Natural killer cell treated with Interleukin-12 subunit alpha and Interleukin-12 subunit beta and Interleukin-15 and Interleukin-18, amount 100 ng/mL, for 72 hours (primary cell): ENCODE measurements around the gene WDR86. TPM values are rescaled to one million over a fixed set of nuclear protein-coding genes. Genes with fewer than 3 reads are reported as not detected.
A peak's percentile ranks its signal among the peaks of the same experiment; 100 is the strongest.

Source experiments
- ATAC-seq, 2 donors: fragments of 150-1000 bp; cut with Tn5 transposase in 1 of 2; sonication (Bioruptor Pico), chemical (Tn5 transposase) in 1 of 2; 2 replicates each; pipeline ENCODE4 v1.10.0; 2021
- DNase-seq: peaks from one replicate; pipeline ENCODE4 v3.0.0; 2022; ENCODE audit warnings: low spot score
- H3K27ac Mint-ChIP-seq, 2 donors: 1 replicate in 1 of 2; 2 replicates in 1 of 2; pipeline ENCODE4 v1.8.0; 2022; ENCODE audit warnings: mixed read lengths in 2 of 2, mild to moderate bottlenecking in 1 of 2, moderate library complexity in 1 of 2
- H3K27me3 Mint-ChIP-seq, 2 donors: 1 replicate in 1 of 2; 2 replicates in 1 of 2; pipeline ENCODE4 v1.8.0; 2022; ENCODE audit warnings: mixed read lengths in 2 of 2
- H3K36me3 Mint-ChIP-seq: one replicate; pipeline ENCODE4 v1.8.0; 2022; ENCODE audit warnings: mixed read lengths
- H3K4me1 Mint-ChIP-seq, 2 donors: 1 replicate in 1 of 2; 2 replicates in 1 of 2; pipeline ENCODE4 v1.8.0; 2022; ENCODE audit warnings: low read depth in 2 of 2, mixed read lengths in 2 of 2, mild to moderate bottlenecking in 1 of 2
- H3K4me3 Mint-ChIP-seq: one replicate; pipeline ENCODE4 v1.8.0; 2022; ENCODE audit warnings: mixed read lengths
- H3K9me3 Mint-ChIP-seq: 2 replicates; pipeline ENCODE4 v1.8.0; 2022; ENCODE audit warnings: mixed read lengths
- total RNA-seq, 2 donors: library from RNA; stranded (reverse); gene quantifications; one replicate each; pipeline ENCODE4 v1.2.3, GENCODE V29; 2022

Gene WDR86
- total RNA-seq, 2 donors from 2014 or later: not detected

DNA sequence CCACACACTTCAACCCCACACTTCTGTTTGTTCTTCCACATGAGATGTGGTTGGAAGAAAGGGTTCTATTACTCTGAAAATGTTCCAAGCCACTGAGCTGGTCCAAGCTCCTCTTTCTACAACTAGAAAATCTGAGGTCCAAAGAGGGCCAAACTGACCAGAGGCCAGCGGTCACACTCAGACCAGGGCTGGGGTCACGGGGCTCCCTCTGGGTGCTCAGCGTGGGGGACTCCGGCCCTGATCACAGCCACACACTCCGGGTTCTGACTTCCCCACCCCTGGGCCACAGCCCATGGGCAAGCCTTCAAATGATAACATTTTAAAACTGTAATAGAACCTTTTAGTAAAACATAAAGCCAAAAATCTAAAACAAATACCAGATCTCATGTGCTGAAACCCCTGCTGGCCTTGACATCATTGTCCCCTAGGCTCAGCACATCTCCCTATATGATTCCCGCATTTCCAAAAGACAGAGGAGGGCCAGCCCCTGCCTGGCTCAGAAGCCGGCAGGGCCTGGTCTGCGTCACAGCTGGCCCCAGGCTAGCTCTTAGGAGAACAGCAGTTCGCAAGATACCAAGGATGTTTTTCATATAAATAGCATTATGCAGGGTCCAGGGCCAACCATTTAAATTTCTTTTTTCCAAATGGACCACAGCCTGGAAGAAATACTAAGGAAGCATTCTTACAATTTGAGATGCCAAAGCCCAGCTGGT is 26.8 kb upstream of the WDR86 start:
- Mint-ChIP-seq H3K4me1 (peaks cover 0 to 4% of the 10 kb centered on the region in 2 donors), H3K27ac (no peak overlapping the region), H3K36me3 (no peaks in the 10 kb centered on the region), H3K27me3 (peaks cover 0 to 11% of the 10 kb centered on the region in 2 donors), H3K4me3 (no peak overlapping the region), H3K9me3 (no peaks in the 10 kb centered on the region)
- ATAC-seq (no peak), DNase-seq (no peak)

GRCh38 chr7:151435971-151436370 is 26.1 kb upstream of the WDR86 start:
- no peak overlapping the region for H3K27ac Mint-ChIP-seq
- H3K4me1 Mint-ChIP-seq: no peaks in the 10 kb centered on the region
- DNase-seq (no peak), ATAC-seq (no peak)
- H3K27me3 Mint-ChIP-seq: peaks cover 0 to 8% of the 10 kb centered on the region in 2 donors
- no peaks in the 10 kb centered on the region for H3K36me3 Mint-ChIP-seq
- no peaks in the 10 kb centered on the region for H3K9me3 Mint-ChIP-seq
- no peak overlapping the region for H3K4me3 Mint-ChIP-seq

GRCh38 chr7:151435103-151435916 is 25.5 kb upstream of the WDR86 start:
- Mint-ChIP-seq H3K27ac (no peak overlapping the region), H3K27me3 (peaks cover 0 to 2% of the 10 kb centered on the region in 2 donors), H3K4me1 (peaks cover 1 to 2% of the 10 kb centered on the region in 2 donors), H3K4me3 (no peak overlapping the region), H3K9me3 (no peaks in the 10 kb centered on the region), H3K36me3 (no peaks in the 10 kb centered on the region)
- ATAC-seq (no peak), DNase-seq (peak; percentile 38)

GRCh38 chr7:151434549-151434948 is 24.7 kb upstream of the WDR86 start:
- H3K27me3 Mint-ChIP-seq: no peaks in the 10 kb centered on the region
- no peak for ATAC-seq
- H3K4me1 Mint-ChIP-seq: peaks cover 9% of the 10 kb centered on the region in 2 donors
- no peaks in the 10 kb centered on the region for H3K36me3 Mint-ChIP-seq
- H3K4me3 Mint-ChIP-seq: no peak overlapping the region
- H3K9me3 Mint-ChIP-seq: no peaks in the 10 kb centered on the region
- no peak for DNase-seq
- H3K27ac Mint-ChIP-seq: no peak overlapping the region

DNA sequence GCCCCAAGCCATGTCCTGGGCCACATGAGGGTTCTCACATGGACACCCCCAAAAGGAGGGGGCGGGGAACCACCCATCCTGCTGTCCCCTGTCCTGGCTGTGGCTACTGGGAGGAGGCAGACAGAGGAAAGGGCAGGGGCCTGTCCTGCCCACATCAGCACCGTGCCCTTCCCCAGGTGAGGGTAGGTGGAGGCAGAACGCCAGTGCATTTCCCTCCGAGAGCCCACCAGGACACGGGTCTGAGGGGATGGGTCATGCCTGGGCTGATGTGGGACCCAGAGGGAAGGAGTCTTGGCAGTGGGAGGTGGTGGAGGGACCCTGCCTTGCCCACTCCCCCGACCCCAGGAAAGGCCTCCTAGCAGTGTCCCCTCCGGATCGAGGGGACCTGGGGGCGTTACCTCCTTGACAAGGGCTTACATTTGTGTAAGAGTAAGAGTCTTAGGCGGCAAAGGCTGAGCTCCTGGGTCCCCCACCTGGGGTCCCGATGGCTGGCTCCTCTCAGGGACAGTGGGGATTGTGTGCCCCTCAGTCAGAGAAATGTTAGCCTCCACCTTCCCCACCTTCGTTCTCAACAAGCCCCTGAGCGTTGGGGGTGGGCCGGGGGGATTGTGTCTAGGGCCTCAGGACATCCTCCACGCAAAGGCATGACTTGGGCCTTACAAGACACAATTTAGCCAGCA is 24.0 kb upstream of the WDR86 start:
- no peak overlapping the region for H3K27ac Mint-ChIP-seq

GRCh38 chr7:151432658-151433521 is 23.1 kb upstream of the WDR86 start:
- Mint-ChIP-seq H3K36me3 (no peaks in the 10 kb centered on the region), H3K4me3 (no peak overlapping the region), H3K27me3 (no peaks in the 10 kb centered on the region), H3K9me3 (no peaks in the 10 kb centered on the region), H3K27ac (no peak overlapping the region), H3K4me1 (peaks cover 10 to 13% of the 10 kb centered on the region in 2 donors)
- DNase-seq (peak; percentile 59), ATAC-seq (peak; percentile 38 to 50)

More for the DNA sequence above, 24.0 kb upstream of the WDR86 start:
- no peak overlapping the region for H3K4me3 Mint-ChIP-seq
- H3K9me3 Mint-ChIP-seq: no peaks in the 10 kb centered on the region
- H3K4me1 Mint-ChIP-seq: peaks cover 10 to 13% of the 10 kb centered on the region in 2 donors
- ATAC-seq: no peak
- DNase-seq: peak; percentile 58
- H3K36me3 Mint-ChIP-seq: no peaks in the 10 kb centered on the region
- H3K27me3 Mint-ChIP-seq: no peaks in the 10 kb centered on the region

- no peak overlapping the region for H3K4me3 Mint-ChIP-seq
- H3K9me3 Mint-ChIP-seq: no peaks in the 10 kb centered on the region
- peak; percentile 57 for DNase-seq
- H3K36me3 Mint-ChIP-seq: no peaks in the 10 kb centered on the region
- H3K4me1 Mint-ChIP-seq: peaks cover 10 to 13% of the 10 kb centered on the region in 2 donors
- no peak for ATAC-seq
- H3K27me3 Mint-ChIP-seq: peaks cover 0 to under 1% of the 10 kb centered on the region in 2 donors
- no peak overlapping the region for H3K27ac Mint-ChIP-seq
These were observed 22.0 kb upstream of the WDR86 start for GRCh38 chr7:151431768-151432311.

DNA sequence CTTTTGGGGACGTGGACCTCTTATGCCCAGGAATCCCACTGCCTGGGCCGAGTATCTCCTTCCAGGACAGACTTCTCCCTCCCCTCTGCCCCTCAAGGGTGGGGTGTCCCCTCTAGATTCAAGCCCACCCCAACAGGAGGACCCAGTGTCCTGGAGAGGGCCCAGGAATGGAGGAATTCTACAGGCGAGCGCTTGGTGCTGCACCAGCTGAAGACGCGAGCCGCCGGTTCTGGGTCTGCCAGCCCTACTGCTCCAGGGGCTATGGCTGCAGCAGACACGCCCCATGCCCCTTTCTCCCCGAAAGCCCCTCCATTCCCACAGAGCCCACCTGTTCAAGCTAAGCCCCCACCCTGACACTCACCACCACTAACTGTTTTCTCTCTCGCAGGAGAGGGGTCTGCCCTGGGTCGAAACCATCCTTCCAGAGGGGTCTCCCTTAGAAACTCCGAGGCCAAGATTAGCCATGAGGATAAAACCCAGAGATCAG is 21.5 kb upstream of the WDR86 start:
- Mint-ChIP-seq H3K9me3 (no peaks in the 10 kb centered on the region), H3K27me3 (peaks cover 0 to 3% of the 10 kb centered on the region in 2 donors), H3K4me1 (peaks cover 10 to 13% of the 10 kb centered on the region in 2 donors), H3K4me3 (no peak overlapping the region), H3K27ac (no peak overlapping the region), H3K36me3 (no peaks in the 10 kb centered on the region)
- peak; percentile 51 for DNase-seq
- ATAC-seq: no peak

DNA sequence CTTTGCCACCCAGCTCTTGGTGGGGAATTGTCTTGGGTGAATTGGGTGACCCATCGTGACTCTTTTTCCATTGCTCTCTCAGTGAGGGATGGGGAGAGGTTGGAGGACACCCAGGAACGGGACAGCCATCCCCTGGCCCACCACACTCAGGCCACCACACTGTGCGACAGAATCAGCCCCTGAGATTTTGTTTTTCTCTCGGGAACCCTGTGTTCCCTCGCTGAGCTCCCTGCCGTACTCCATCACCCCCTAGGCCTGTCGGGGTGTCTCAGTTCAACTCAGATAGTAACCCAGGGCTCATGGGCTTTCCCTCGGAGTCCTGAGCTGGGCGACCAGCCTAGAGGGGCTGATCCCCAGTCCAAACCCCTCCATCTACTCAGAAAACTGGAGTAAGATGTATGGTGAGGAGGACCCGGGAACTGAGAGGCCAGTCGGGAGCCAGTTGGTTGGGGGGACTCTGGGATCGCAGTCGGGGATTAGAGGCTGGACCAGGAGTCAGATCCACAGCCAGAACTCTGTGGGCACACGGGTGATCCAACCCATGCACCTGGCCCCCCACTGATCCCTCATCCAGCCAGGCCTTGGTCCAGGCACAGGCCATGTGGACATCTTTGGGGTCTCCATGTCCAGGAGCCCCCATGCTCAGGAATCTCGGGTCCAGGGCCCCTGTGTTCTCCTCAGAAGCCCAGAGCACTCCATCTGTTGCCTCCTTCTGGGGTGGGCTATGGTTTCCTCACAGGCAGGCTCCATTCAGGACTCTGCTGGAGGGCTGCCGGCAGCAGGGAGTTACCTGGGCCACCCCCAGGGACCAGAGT is 20.8 kb upstream of the WDR86 start:
- Mint-ChIP-seq H3K9me3 (no peaks in the 10 kb centered on the region), H3K27me3 (peaks cover 0 to 3% of the 10 kb centered on the region in 2 donors), H3K27ac (no peak overlapping the region), H3K36me3 (no peaks in the 10 kb centered on the region), H3K4me1 (peaks cover 10 to 13% of the 10 kb centered on the region in 2 donors), H3K4me3 (no peak overlapping the region)
- peak; percentile 54 for DNase-seq
- ATAC-seq: no peak

- Mint-ChIP-seq H3K9me3 (no peaks in the 10 kb centered on the region), H3K27me3 (peaks cover 0 to 3% of the 10 kb centered on the region in 2 donors), H3K27ac (peak overlapping the region in 1 of 2 donors; percentile 33), H3K36me3 (no peaks in the 10 kb centered on the region), H3K4me1 (peaks cover 10 to 13% of the 10 kb centered on the region in 2 donors), H3K4me3 (peak overlapping the region; percentile 38)
- ATAC-seq (peak; percentile 36 to 62), DNase-seq (peak; percentile 59)
These were observed 19.9 kb upstream of the WDR86 start for GRCh38 chr7:151429560-151430331.

GRCh38 chr7:151429237-151429559 is 19.4 kb upstream of the WDR86 start:
- Mint-ChIP-seq H3K27me3 (peaks cover 0 to 3% of the 10 kb centered on the region in 2 donors), H3K9me3 (no peaks in the 10 kb centered on the region), H3K27ac (no peak overlapping the region), H3K4me1 (peaks cover 10 to 13% of the 10 kb centered on the region in 2 donors), H3K36me3 (no peaks in the 10 kb centered on the region), H3K4me3 (peak overlapping the region; percentile 38)
- ATAC-seq (peak in 1 of 2 donors; percentile 13), DNase-seq (no peak)
